Stimulated activated CD8-positive, alpha-beta memory T cell treated with anti-CD3 and anti-CD28 coated beads, Interleukin-15, amount 100 ng/mL, for 4 hours (primary cell): ENCODE data around the gene CDH15.

ENCODE experiments used
- DNase-seq, 2 donors: peaks; one replicate each; pipeline ENCODE4 v3.0.0-alpha.2; 2020; ENCODE audit warnings: low read depth in 2 of 2

The CDH15 gene

GRCh38 chr16:89140981-89141883, 30.3 kb upstream of the CDH15 start:
- no peak for DNase-seq

DNA sequence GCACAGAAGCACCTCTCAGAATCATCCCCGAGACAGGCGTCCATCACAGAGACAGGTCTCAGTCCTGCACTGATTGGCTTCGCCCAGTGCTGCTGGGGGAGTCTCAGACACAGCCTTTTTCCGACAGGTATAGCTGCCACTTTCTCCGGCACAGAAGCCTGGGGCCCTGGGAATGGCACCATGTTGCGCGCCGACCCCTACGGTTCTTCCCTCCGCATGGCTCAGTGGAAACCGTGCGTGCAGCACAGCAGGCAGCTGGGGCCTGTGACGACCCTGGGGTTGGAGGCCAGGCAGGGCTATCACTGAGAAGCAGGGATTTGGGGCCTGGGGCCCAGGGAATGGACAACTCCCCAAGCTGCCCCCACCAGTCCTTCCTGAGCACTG, 29.7 kb upstream of the CDH15 start:
- DNase-seq: no peak

GRCh38 chr16:89142474-89143195, 28.9 kb upstream of the CDH15 start:
- no peak for DNase-seq

- no peak for DNase-seq
Measured at GRCh38 chr16:89143201-89143741, 28.3 kb upstream of the CDH15 start.

- no peak for DNase-seq
Measured at GRCh38 chr16:89143911-89144675, 27.5 kb upstream of the CDH15 start.

- DNase-seq: no peak
Measured at GRCh38 chr16:89144681-89145080, 26.9 kb upstream of the CDH15 start.

- no peak for DNase-seq
Measured at GRCh38 chr16:89145406-89146161, 26.0 kb upstream of the CDH15 start.

GRCh38 chr16:89146211-89147005, 25.1 kb upstream of the CDH15 start:
- DNase-seq: no peak

DNA sequence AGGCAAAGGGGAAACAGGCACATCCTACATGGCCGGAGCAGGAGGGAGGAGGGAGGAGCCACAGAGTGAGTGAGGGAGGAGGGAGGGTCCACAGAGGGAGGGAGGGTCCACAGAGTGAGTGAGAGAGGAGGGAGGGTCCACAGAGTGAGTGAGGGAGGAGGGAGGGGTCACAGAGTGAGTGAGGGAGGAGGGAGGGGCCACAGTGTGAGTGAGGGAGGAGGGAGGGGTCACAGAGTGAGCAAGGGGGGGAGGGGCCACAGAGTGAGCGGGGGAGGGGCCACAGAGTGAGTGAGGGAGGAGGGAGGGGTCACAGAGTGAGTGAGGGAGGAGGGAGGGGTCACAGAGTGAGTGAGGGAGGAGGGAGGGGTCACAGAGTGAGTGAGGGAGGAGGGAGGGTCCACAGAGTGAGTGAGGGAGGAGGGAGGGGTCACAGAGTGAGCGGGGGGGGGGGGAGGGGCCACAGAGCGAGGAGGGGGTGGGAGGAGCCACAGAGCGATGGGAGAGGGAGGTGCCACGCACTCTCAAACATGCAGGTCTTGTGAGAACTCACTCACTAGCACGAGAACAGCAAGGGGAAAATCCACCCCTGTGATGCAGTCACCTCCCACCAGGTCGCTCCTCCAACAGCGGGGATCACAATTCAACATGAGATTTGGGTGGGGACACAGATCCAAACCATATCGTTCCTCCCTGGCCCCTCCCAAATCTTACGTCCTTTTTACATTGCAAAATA, 24.3 kb upstream of the CDH15 start:
- no peak for DNase-seq

- no peak for DNase-seq
Measured at GRCh38 chr16:89149386-89149785, 22.2 kb upstream of the CDH15 start.

DNA sequence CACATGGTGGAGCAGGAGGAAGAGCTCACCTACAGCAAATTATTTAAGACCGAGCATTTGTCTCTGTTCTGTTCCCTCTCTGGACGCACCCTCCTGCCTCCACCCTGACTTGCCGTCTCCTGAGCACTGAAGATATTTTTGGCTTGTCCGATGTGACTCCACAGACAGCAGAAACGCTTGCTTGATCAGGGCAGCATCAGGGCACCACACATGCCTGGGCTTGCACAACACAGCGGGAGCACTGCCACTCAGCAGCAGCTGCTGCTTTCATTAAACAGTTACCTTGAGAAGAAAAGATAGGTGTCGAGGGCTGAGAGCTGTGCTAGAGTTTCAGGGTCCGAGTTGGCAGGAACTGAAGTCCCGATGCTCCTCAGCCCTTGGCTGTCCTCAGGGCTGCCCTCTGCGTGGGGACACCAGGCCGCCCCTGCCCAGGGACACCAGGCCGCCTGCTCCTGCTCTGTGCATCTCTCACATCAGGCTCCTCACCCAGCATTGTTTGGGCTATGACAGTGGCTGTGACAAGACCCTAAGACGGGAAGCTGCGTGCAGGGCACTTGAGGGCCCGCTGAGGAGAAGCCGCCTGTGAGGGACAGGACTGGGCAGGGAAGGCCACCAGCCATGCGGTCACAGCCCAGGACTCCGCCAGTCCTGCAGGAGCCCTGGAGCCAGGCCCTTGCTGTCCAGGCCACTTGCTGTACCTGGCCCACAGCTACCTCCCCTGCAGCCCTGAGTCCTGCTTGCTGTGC, 21.3 kb upstream of the CDH15 start:
- DNase-seq: no peak

GRCh38 chr16:89150981-89151380, 20.6 kb upstream of the CDH15 start:
- no peak for DNase-seq

- no peak for DNase-seq
Measured at GRCh38 chr16:89152831-89153700, 18.5 kb upstream of the CDH15 start.

DNA sequence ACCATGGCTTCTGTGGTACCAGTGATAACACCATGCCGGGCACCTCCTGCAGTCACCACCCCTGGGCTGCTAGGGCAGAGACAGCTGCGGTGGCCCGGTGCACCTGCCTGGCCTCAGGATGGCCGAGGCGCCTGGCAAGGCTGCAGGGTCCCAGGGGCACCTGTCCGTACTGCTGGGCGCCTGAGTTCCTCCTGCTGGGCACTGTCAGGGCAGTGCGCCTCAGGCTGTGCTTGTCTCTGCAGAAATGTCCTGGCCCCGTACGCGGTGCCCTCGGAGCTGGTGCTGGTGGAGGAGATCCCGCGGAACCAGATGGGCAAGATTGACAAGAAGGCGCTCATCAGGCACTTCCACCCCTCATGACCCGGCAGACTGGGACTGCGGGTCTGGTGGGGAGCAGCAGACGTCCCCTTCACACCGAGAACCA, 17.7 kb upstream of the CDH15 start:
- no peak for DNase-seq

DNA sequence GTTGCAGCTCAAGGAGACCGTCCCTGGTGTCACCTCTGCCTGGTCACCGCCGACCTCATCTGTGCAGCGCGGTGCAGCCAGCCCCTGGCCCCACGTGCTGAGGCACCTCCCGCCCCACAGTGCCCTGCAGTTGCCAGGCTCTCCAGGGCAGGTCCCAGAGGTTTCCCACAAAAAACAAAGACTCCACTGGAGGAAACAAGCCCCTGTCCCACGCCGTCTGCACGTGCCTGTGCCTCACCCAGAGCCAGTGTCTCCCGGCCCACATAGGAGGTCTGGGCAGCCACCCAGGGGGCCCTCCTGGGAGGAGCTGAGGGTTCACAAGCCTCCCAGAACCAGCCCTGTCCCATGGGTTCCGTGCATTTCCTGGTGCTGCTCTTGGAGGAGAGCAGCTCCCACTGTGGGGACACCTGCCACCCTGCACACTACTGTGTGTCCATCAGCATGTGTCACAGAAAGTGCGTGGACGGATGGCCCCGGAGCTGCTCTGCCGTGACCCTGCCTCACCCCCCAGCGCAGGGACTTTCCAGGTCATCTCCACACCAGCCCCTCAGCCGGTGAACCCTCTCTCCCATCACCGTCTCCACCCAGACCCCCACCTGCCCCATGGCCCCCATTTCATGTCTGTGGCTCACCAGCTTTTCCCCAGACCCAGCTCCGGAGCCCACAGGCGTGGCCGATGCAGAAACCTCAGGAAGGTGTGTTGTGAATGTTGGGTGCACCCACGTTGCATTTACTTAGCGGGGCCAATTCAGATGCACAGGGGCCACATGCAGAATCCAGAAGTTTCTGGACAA, 17.0 kb upstream of the CDH15 start:
- DNase-seq: no peak

DNA sequence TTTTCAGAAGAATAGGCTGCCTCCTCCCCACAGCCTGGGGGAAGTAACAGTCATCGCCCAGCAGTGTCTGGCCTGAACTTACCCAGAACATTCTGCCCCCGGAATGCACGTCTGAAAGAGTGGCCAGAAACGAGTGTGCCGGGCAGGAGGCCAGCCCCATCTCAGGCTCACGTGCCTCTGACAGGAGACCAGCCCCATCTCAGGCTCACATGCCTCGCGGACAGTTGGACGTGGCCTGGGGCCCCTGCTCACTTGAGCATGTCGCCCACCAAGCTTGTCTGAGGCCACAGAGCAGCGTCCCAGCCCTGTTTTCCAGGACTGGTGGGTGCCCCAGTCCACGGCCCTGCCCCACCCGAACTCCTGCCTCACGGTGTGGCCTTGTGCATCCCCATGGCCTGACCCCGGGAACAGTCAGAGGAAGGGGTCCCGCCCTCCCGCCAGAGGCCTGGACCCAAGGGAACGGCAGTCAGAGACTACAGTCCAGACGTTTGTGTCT, 16.3 kb upstream of the CDH15 start:
- DNase-seq: no peak
